HTR-8/SVneo (cell line): ENCODE measurements around the gene TBC1D3D.
"Not testable (repeated sequence)": the region's sequence is repeated elsewhere in the genome, so short reads cannot be mapped to it uniquely, and the experiment has no call there.

Source experiments
- DNase-seq: peaks from one replicate; pipeline ENCODE4 v3.0.0; 2011; ENCODE audit warnings: low spot score, mixed read lengths; ENCODE audit not compliant: insufficient read length
- FAIRE-seq: peaks from 2 replicates; lab custom pipeline; 2011; peaks lifted over from hg19 to GRCh38; lab: Jason Lieb, UNC

Gene TBC1D3D

DNA sequence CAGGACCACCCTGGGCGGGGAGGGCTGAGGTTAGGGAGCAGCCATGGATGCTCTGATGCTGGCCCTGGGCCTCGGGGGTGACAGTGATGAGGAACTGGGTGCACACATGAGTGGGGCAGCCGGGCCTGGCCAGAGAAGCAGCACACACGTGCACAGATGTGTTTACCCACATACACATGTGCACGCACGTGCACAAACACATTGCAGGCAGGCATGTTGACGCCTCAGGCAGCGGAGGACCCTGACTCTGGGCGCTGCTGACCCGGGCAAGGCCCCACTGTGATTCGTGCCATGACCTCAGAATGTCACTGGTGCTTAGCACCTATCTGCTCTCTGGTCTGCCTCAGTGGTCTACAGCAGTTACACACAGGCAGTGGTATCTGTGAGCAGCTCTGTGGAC, at the start of gene TBC1D3D:
Gene TBC1D3D, plus strand, starts transcription at position 301 of the 400 bp plus-strand sequence. CDS start 1,585 bp downstream, outside the sequence.
- not testable (repeated sequence) for DNase-seq, FAIRE-seq

DNA sequence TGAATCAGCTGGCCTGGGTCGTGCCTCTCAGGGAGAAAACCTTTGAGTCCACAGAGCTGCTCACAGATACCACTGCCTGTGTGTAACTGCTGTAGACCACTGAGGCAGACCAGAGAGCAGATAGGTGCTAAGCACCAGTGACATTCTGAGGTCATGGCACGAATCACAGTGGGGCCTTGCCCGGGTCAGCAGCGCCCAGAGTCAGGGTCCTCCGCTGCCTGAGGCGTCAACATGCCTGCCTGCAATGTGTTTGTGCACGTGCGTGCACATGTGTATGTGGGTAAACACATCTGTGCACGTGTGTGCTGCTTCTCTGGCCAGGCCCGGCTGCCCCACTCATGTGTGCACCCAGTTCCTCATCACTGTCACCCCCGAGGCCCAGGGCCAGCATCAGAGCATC, 14.8 kb upstream of the TBC1D3D start, which contains the start of gene TBC1D3L:
Gene TBC1D3L, minus strand, starts transcription at position 101 of the 400 bp plus-strand sequence. CDS start 1,540 bp downstream, outside the sequence.
- not testable (repeated sequence) for FAIRE-seq, DNase-seq
